BJ (cell line): ENCODE measurements around the gene PKD1L1. TPM values are rescaled to one million over a fixed set of nuclear protein-coding genes. Genes with fewer than 3 reads are reported as not detected.

Experiments used
- CTCF ChIA-PET: fragments of 350-600 bp; formaldehyde crosslinking; extraction: SDS; loops from one replicate; lab custom pipeline; 2021; ENCODE audit warnings: antibody characterized with exemption, inconsistent platforms; lab: Yijun Ruan, JAX
- POLR2A ChIA-PET: fragments of 300-600 bp; sonication (Branson Sonifier 250); formaldehyde crosslinking; extraction: SDS; loops from one replicate; lab custom pipeline; 2021; ENCODE audit warnings: antibody characterized with exemption; lab: Charles Lee
- DNase-seq: peaks from one replicate; pipeline ENCODE4 v3.0.0-alpha.2; 2011; ENCODE audit warnings: low read depth
- H3K27me3 ChIP-seq: 2 replicates; pipeline ENCODE4 v1.6.0; 2011; ENCODE audit warnings: low read length; ENCODE audit not compliant: control insufficient read depth, insufficient read depth
- H3K36me3 ChIP-seq: 2 replicates; pipeline ENCODE4 v1.5.1; 2011; ENCODE audit warnings: low read length; ENCODE audit not compliant: control insufficient read depth, insufficient read depth
- H3K4me3 ChIP-seq: 2 replicates; pipeline ENCODE4 v1.5.1; 2011; ENCODE audit warnings: low read depth, mild to moderate bottlenecking, control low read depth, low read length
- CTCF ChIP-seq: IDR thresholded peaks from 2 replicates; pipeline ENCODE4 v1.5.1; 2011; ENCODE audit warnings: low read depth, mild to moderate bottlenecking, control low read depth, inconsistent platforms, low read length, moderate library complexity; ENCODE audit not compliant: insufficient read depth
- polyA plus RNA-seq: library from polyadenylated mRNA; depleted of rRNA; stranded (reverse); fragments of >200 nt; gene quantifications from 2 replicates; pipeline ENCODE4 v1.2.3, GENCODE V29; 2011

The PKD1L1 gene
- polyA plus RNA-seq, 1 experiment: 0.13 TPM

GRCh38 chr7:47967123-47967522, 18.9 kb upstream of the PKD1L1 start:
- H3K36me3 ChIP-seq: peaks cover 31% of the 10 kb centered on the region
- H3K27me3 ChIP-seq: no peaks in the 10 kb centered on the region
- no peak overlapping the region for H3K4me3 ChIP-seq
- ChIA-PET CTCF (interaction anchor here (0.7 to 9.6 kb wide), 4 partner anchors 15 to 188 kb away, joined by 3 to 59 read pairs (median 4); no protein-coding TSS in a partner anchor), POLR2A (no interaction called here)
- no peak for TF ChIP-seq CTCF
- DNase-seq: no peak

DNA sequence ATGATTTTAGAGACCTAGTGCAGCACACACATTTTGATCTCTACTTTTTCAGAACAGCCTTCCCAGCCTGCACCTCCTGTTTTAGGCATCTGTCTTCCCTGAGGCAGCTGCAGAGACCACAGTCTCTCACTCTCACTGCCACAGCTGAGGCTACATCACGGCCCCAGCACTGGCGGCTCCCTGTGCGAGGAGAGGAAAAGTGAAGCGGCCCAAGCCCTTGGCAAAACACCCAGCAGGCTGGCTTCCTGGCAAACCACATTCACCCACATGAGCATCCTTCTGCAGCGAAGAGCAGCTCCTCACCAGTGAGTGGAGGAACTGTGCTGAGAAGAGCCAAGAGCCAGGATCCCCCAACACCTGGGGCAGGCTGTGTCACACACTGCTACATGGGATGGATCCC, 17.2 kb upstream of the PKD1L1 start:
- Histone ChIP-seq H3K36me3 (peaks cover 30% of the 10 kb centered on the region), H3K4me3 (no peak overlapping the region), H3K27me3 (no peaks in the 10 kb centered on the region)
- TF ChIP-seq CTCF: no peak
- ChIA-PET POLR2A (no interaction called here), CTCF (interaction anchor here (1.1 to 9.6 kb wide), 3 partner anchors 13 to 145 kb away, joined by 3 to 59 read pairs (median 6); no protein-coding TSS in a partner anchor)
- DNase-seq: no peak

GRCh38 chr7:47962262-47962661, 14.0 kb upstream of the PKD1L1 start:
- Histone ChIP-seq H3K27me3 (no peaks in the 10 kb centered on the region), H3K36me3 (peaks cover 28% of the 10 kb centered on the region), H3K4me3 (no peak overlapping the region)
- CTCF ChIA-PET: interaction anchor here (0.9 to 9.6 kb wide), 3 partner anchors 17 to 193 kb away, joined by 4 to 59 read pairs (median 4); no protein-coding TSS in a partner anchor
- POLR2A ChIA-PET: no interaction called here
- no peak for DNase-seq
- no peak for TF ChIP-seq CTCF

GRCh38 chr7:47957156-47957555, 8.9 kb upstream of the PKD1L1 start:
- TF ChIP-seq CTCF: no peak
- no peak for DNase-seq
- H3K27me3 ChIP-seq: no peaks in the 10 kb centered on the region
- no peak overlapping the region for H3K4me3 ChIP-seq
- POLR2A ChIA-PET: no interaction called here
- H3K36me3 ChIP-seq: 0 out of 2 replicates have a peak, but pooled peaks cover 3% of the 10 kb centered on the region
- CTCF ChIA-PET: interaction anchor here (0.8 to 2.5 kb wide), 5 partner anchors 12 to 198 kb away, joined by 3 to 16 read pairs (median 4); no protein-coding TSS in a partner anchor

- TF ChIP-seq CTCF: no peak
- no peak overlapping the region for H3K4me3 ChIP-seq
- H3K36me3 ChIP-seq: 0 out of 2 replicates have a peak, but pooled peaks cover 1% of the 10 kb centered on the region
- ChIA-PET CTCF (interaction anchor here (2.0 to 2.5 kb wide), 2 partner anchors 11 to 154 kb away, joined by 6 to 16 read pairs; no protein-coding TSS in a partner anchor), POLR2A (no interaction called here)
- DNase-seq: no peak
- no peaks in the 10 kb centered on the region for H3K27me3 ChIP-seq
These were observed 8.0 kb upstream of the PKD1L1 start for GRCh38 chr7:47956220-47956619.
